Type B pancreatic cell (in vitro differentiated cells): Measurements from ENCODE around the gene CELSR1. TPM values are rescaled to one million over a fixed set of nuclear protein-coding genes. Genes with fewer than 3 reads are reported as not detected.
A peak's percentile ranks its signal among the peaks of the same experiment; 100 is the strongest.

Experiments used
- DNase-seq: peaks from one replicate; pipeline ENCODE4 v3.0.0; 2021; ENCODE audit warnings: mixed read lengths; ENCODE audit not compliant: unreplicated experiment; ENCODE audit errors: extremely low spot score
- H3K27ac Mint-ChIP-seq: 2 replicates; pipeline ENCODE4 v1.8.0; 2021; ENCODE audit warnings: mild to moderate bottlenecking, mixed read lengths
- H3K27me3 Mint-ChIP-seq: 2 replicates; pipeline ENCODE4 v1.8.0; 2021; ENCODE audit warnings: mixed read lengths
- H3K36me3 Mint-ChIP-seq: 2 replicates; pipeline ENCODE4 v1.8.0; 2021; ENCODE audit warnings: mixed read lengths
- H3K4me1 Mint-ChIP-seq: one replicate; pipeline ENCODE4 v1.8.0; 2021; ENCODE audit warnings: mixed read lengths; ENCODE audit not compliant: unreplicated experiment
- H3K4me3 Mint-ChIP-seq: 2 replicates; pipeline ENCODE4 v1.8.0; 2021; ENCODE audit warnings: mild to moderate bottlenecking, mixed read lengths
- H3K9me3 Mint-ChIP-seq: 2 replicates; pipeline ENCODE4 v1.8.0; 2021; ENCODE audit warnings: mixed read lengths
- total RNA-seq: library from RNA; stranded (reverse); gene quantifications from 2 replicates; pipeline ENCODE4 v1.2.1, GENCODE V29; 2021; ENCODE audit warnings: low replicate concordance
- TF ChIP-seq, protein P1 (sequence below): fragments of 200-600 bp; sonication (generic); conservative IDR thresholded peaks from 2 replicates; pipeline ENCODE4 v1.5.0; 2021; ENCODE audit warnings: antibody characterized with exemption, mild to moderate bottlenecking

Gene CELSR1
- total RNA-seq, 1 donor from 2014 or later: 27.8 TPM

GRCh38 chr22:46417769-46418168, 119.7 kb downstream of the CELSR1 start:
- no peak overlapping the region for H3K4me3 Mint-ChIP-seq
- H3K4me1 Mint-ChIP-seq: peaks cover 11% of the 10 kb centered on the region
- H3K36me3 Mint-ChIP-seq: no peaks in the 10 kb centered on the region
- H3K9me3 Mint-ChIP-seq: no peaks in the 10 kb centered on the region
- peaks cover 6% of the 10 kb centered on the region for H3K27me3 Mint-ChIP-seq
- H3K27ac Mint-ChIP-seq: no peak overlapping the region
- DNase-seq: no peak
- TF ChIP-seq, protein P1, sequence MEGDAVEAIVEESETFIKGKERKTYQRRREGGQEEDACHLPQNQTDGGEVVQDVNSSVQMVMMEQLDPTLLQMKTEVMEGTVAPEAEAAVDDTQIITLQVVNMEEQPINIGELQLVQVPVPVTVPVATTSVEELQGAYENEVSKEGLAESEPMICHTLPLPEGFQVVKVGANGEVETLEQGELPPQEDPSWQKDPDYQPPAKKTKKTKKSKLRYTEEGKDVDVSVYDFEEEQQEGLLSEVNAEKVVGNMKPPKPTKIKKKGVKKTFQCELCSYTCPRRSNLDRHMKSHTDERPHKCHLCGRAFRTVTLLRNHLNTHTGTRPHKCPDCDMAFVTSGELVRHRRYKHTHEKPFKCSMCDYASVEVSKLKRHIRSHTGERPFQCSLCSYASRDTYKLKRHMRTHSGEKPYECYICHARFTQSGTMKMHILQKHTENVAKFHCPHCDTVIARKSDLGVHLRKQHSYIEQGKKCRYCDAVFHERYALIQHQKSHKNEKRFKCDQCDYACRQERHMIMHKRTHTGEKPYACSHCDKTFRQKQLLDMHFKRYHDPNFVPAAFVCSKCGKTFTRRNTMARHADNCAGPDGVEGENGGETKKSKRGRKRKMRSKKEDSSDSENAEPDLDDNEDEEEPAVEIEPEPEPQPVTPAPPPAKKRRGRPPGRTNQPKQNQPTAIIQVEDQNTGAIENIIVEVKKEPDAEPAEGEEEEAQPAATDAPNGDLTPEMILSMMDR: no peak

GRCh38 chr22:46416891-46417580, 120.4 kb downstream of the CELSR1 start:
- TF ChIP-seq, protein P1: no peak
- Mint-ChIP-seq H3K27ac (no peak overlapping the region), H3K36me3 (no peaks in the 10 kb centered on the region), H3K4me3 (no peak overlapping the region), H3K4me1 (peaks cover 11% of the 10 kb centered on the region), H3K9me3 (no peaks in the 10 kb centered on the region), H3K27me3 (peaks cover 10% of the 10 kb centered on the region)
- no peak for DNase-seq

GRCh38 chr22:46416520-46416871, 120.9 kb downstream of the CELSR1 start:
- no peak for DNase-seq
- Mint-ChIP-seq H3K4me3 (no peak overlapping the region), H3K4me1 (peaks cover 11% of the 10 kb centered on the region), H3K9me3 (no peaks in the 10 kb centered on the region), H3K36me3 (no peaks in the 10 kb centered on the region), H3K27ac (no peak overlapping the region), H3K27me3 (peaks cover 10% of the 10 kb centered on the region)
- TF ChIP-seq, protein P1: no peak

DNA sequence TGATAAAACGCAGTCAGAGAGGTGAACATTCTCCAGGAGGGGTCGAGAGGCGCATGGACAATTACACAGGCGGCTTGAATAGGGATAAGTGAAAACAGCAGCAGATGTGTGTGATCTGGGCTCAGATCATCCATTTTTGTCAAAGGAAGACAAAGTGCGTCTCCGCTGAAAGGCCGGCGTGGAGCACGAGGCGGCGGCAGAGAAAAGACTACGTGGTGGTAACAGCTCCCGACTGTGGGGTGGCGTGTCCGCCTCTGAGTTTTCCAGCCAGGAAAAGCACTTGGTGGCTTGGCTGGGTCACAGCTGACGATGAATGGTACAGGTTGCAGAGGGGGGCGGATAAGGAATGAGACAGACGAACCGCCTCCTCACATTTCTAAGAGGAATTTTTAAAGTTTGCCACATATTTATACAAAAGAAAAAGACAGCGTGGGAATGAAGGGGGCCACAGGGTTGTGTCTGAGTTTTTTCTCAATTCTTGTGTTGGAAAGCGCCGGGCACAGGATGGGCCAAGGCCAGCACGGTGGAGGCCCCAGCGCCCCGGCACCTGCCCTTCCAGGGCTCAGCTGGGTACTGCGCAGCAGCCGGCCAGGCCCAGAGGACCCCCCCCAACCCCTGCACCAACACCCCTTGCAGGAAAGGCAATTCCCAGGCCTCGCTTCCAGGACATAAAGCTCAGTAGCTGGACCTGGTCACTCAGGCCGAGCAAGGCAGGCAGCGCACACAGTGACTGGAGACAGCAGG, 121.5 kb downstream of the CELSR1 start:
- Mint-ChIP-seq H3K27me3 (peaks cover 10% of the 10 kb centered on the region), H3K9me3 (no peaks in the 10 kb centered on the region), H3K27ac (peak overlapping the region; percentile 37), H3K4me1 (peaks cover 11% of the 10 kb centered on the region), H3K36me3 (no peaks in the 10 kb centered on the region), H3K4me3 (peak overlapping the region; percentile 3)
- TF ChIP-seq, protein P1: no peak
- no peak for DNase-seq

- Mint-ChIP-seq H3K4me1 (peaks cover 11% of the 10 kb centered on the region), H3K27me3 (peaks cover 10% of the 10 kb centered on the region), H3K4me3 (no peak overlapping the region), H3K9me3 (no peaks in the 10 kb centered on the region), H3K36me3 (no peaks in the 10 kb centered on the region), H3K27ac (no peak overlapping the region)
- no peak for DNase-seq
- TF ChIP-seq, protein P1: no peak
Observed at GRCh38 chr22:46414704-46415103, 122.7 kb downstream of the CELSR1 start.
